Spleen (tissue), 7 donors: ENCODE data around the gene SS18.

Experiments used
- POLR2A ChIP-seq, 3 donors: fragments of 450-650 bp; IDR thresholded peaks; one replicate each; pipeline ENCODE4 v1.5.1; 2017; ENCODE audit warnings: antibody characterized with exemption in 3 of 3, mild to moderate bottlenecking in 1 of 3
- TF ChIP-seq, protein P1 (sequence below), 11 experiments: fragments of 200-600 bp in 7 of 11; fragments of 450-650 bp in 4 of 11; sonication (generic) in 4 of 11; IDR thresholded peaks in 8 of 11; conservative IDR thresholded peaks in 3 of 11; 1 replicate in 7 of 11; 2 replicates in 4 of 11; pipeline versions ENCODE4 v1.4.0 to v1.8.0; 2016 to 2021; ENCODE audit warnings: antibody characterized with exemption in 11 of 11, inconsistent platforms in 4 of 11, mild to moderate bottlenecking in 1 of 11
- donor health status: DM: no; HTN: no; CAD: no; lungs with moderate emphysema.
- donor health status: DM: no; HTN: no; CAD: no.
- donor health status: DM: no; HTN: no; CAD: no.

DNA sequence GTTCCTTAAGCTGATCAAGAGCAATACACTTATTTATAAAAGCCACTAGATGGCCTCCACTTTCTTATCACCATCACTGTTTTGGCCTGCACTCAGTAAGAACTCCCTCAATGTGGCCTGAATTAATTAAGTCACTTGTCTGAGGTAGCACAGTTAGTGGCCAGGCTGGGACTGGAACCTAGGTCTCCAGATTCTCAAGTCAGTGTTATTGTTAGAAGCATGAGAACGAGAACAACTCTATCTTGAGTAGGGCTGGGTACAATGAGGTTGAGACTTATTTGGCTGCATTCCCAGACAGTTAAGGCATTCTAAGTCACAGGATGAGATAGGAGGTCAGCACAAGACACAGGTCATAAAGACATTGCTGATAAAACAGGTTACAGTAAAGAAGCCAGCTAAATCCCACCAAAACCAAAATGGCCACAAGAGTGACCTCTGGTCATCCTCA is 115.8 kb downstream of the SS18 start:
- no peak for TF ChIP-seq POLR2A (IDR thresholded peaks at IDR 0.05)
- TF ChIP-seq, protein P1, sequence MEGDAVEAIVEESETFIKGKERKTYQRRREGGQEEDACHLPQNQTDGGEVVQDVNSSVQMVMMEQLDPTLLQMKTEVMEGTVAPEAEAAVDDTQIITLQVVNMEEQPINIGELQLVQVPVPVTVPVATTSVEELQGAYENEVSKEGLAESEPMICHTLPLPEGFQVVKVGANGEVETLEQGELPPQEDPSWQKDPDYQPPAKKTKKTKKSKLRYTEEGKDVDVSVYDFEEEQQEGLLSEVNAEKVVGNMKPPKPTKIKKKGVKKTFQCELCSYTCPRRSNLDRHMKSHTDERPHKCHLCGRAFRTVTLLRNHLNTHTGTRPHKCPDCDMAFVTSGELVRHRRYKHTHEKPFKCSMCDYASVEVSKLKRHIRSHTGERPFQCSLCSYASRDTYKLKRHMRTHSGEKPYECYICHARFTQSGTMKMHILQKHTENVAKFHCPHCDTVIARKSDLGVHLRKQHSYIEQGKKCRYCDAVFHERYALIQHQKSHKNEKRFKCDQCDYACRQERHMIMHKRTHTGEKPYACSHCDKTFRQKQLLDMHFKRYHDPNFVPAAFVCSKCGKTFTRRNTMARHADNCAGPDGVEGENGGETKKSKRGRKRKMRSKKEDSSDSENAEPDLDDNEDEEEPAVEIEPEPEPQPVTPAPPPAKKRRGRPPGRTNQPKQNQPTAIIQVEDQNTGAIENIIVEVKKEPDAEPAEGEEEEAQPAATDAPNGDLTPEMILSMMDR (IDR thresholded peaks at IDR 0.05 in 8 of 11, conservative IDR thresholded peaks at IDR 0.05 in 3 of 11), result no peak
